GM19043 (cell line): Measurements from ENCODE around the gene SLC24A3.
"Not testable (repeated sequence)": the region's sequence is repeated elsewhere in the genome, so short reads cannot be mapped to it uniquely, and the experiment has no call there.

Source experiments
- ATAC-seq: cut with Tn5 transposase; IDR thresholded peaks from one replicate; pipeline ENCODE4 v1.9.1; 2021; ENCODE audit warnings: low read depth; ENCODE audit not compliant: unreplicated experiment

Gene SLC24A3

DNA sequence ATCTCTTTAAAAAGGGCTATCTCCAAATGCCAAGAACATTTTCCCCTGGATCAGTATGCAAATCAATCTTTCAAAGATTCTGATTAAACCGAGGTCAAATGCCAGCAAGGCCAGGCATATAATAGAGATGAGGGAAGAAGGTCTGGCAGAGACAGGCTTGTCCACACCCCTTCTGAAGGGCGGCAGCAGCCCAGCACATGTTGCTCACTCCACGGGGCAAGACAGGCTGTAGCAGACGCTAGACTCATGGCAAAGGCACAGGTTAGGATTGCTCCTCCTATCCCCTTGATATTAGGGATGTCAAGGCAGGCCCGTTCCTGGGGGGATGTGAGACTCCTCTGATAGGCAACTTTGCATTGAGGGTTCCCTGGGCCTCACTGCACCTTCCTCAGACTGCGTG, 440.9 kb downstream of the SLC24A3 start:
- ATAC-seq, result no peak

DNA sequence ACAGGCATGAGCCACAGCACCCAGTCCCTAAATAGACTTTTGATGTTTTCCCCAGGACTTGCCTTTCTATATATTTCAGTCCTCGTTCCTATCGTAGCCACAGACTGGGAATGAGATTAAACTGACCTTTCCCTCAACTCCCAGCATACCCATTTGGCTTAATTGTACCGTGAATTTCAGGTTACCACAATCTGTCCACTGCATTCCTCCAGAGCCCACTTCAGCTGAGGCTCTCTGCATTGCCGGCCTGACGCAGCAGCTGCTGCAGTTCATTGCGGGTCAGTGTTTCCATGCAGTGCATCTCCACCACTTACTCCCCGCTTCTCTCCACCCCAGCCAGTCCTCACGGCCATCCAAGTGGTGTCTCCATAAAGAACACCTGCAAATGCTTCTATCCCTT, 442.5 kb downstream of the SLC24A3 start:
- no peak for ATAC-seq

DNA sequence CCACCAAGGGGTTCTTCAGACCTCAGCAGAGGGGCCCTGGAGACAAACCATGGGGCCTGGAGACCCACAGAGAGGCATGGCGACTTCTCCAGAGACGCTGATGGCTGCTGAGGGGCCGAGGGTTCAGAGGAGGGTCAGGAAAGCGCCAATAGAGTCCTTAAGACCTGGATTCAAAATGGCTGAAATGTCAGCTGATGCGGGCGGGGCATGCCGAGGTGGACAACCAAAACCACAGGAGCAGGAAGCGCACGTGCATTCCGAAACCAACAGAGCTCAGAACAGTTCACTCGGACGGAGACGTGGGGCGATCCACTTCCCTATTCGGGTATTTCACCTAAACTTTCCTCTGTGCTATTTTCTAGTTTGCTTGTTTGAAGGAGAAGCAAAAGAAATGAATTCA, 445.7 kb downstream of the SLC24A3 start:
- ATAC-seq, result peak; percentile 56

DNA sequence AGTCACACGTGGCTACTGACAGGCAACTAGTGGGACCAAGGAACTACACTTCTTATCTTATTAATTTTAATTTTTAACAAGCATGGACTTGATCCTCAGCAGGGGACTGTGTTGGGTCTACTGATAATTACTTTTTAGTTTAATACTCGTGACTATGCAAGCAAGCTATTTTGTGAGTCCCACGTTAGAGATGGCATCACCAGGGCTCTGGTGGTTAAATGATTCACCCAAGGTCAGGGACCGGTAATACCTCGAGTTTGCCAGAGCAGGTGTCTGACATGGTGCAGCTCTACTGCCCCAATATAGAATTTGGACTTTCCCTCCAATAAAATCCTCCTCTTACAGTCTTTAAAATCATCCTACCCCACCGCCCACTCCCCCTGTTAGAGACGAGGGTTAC, 447.0 kb downstream of the SLC24A3 start:
- ATAC-seq, result peak; percentile 39

DNA sequence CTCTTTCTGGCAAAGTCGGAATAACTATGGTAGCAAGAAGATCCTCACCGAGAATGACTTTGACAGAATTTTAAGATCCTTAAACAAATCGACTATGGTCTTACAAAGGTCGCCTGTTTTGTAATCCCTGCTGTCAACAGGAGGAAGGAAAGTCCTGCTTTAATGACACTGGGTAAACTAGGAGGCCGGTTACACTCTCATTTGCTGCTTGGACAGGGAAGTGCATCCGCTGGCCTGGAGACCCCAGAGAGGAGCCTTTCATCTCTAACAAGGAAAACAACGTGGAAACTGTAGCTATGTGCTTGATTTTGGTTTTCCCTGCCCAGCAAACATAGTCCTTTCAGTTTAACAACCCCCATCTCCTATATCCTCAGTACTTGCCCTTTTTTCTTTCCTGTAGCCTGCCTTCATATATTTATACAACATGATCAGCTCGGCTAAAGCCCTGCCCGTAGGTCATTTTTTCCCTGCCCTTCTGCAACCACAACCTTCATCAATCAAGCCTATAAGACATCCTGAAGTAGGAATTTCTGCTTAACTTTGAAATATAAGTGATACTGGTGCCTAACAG, 448.5 kb downstream of the SLC24A3 start:
- ATAC-seq, result no peak

DNA sequence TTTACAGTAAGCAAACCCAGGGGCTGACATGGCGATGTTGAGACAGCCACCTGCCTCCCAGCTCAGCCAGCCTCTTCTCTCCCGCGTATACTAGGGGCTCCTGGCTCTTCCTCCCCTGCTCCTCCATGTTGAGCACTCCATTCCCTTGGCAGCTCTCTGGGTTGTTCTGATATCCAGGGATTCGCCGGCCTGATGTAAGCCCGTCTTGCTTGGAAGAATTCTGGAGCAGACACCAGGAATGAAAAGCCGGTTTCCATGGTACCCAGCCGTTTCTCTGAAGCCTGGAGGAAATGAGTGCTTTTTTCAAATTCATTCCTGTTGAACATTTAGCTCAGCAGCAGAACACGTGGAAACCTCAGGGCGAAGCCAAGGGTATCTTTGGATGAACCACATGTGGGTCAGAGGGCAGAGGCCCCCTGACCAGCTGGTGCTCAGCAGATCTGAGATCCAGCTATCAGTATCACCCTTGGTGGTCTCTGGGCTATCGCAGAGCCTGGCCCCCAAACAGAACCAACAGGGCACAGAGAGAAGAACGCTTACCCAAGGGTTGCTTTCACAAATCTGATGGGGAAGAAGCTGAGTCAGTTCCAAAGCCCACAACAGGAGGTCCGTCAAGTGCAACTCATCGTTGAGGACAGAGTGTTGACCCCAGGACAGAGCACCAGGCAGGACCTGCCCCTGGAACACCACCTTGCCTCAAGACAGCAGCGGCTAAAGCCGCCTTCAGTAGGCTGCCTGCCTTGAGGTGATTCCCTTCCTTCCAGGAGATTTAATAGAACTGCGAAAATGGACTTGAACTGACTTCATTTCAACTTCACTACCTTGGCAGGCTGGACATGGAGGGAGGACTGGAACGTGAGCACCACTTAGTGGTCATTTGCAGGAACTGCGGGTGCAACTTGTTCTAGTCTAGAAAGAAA, 449.5 kb downstream of the SLC24A3 start:
- ATAC-seq, result no peak

DNA sequence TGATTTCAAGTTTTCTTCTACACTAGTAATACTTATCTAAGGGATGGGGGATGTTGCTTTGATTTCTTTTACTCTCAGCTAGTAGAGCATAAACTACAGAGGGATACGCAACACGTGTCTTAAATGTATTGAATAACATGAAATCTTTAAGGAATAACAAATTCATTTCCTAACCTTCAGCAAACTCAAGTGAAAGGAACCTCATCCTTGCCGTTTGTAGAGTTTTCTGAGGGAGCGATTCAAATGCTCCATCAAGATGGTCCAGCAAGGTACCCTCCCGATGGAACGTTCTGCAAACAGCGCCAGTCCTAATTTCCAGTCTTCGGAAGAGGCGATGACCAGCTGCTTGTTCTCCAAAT, 450.2 kb downstream of the SLC24A3 start:
- ATAC-seq, result no peak

DNA sequence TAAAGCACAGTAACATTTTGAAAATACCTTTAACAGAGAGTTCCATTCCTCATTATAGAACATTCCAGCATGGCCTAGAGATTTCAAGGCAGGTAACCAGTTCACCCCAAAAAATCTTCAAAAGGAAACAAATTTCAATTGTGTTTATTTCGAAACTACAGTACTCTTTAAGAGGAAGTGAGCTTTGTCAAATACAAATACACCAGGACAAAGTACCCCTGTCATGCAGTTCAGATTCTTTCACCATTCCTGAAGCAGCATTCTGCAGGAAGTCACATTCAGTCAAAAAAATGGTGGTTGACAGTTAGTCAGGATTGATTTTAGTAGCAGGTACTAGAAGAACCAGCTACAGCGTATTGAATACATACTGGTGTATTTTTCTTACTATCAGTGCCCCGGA, 456.0 kb downstream of the SLC24A3 start:
- ATAC-seq, result no peak

DNA sequence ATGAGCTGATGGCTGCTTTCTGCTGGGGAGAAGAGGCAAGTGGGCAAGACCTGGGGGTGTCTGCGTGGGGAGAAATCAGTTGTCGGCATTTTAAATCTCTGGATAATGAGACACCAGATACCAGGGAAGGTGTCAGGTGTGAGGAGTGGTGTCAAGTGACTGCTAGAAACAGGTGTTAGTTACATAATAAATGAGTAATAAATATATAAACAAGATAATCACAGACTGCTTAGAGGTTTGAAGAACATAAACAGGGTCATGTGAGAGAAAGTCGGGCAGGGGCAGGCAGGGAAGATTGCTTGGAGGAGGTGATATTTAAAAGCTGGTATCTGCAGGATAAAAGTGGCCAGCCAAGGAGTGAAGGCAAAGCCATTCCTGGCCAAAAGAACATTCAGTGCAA, 458.4 kb downstream of the SLC24A3 start:
- no peak for ATAC-seq

DNA sequence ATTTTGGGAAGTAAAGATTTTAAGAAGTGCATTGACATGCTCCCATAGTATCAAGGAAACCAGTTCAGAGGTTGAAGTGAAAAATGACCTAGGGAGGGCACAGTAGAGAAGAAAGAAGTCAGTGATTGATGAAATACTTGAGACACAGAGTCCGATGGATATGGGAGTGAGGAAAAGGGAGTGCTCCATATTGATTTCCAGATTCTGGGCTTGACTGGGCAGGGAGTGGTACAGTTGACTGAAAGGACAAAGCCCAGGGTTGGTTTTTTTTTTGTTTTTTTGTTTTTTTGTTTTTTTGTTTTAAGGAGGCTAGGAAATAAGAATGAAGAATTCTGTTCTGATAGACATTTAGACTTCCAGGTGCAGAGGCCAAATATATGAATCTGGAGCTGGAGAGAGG, 458.9 kb downstream of the SLC24A3 start:
- ATAC-seq, result no peak

DNA sequence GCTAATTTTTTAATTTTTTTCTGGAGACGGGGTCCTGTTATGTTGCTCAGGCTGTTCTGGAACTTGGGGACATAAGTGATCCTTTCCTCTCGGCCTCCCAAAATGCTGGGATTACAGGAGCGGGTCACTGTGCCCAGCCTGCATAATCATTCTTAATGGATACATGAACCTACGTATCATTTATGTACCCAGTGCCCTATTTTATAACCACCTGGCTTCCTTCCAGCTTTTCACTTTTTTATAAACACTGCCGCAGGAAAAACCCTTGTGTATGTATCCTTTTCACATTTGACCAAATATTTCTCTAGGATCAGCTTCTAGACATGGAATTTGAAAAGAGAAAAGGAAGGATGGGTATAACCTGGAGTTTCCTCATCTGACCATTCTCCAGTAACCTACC, 460.1 kb downstream of the SLC24A3 start:
- ATAC-seq, result no peak

DNA sequence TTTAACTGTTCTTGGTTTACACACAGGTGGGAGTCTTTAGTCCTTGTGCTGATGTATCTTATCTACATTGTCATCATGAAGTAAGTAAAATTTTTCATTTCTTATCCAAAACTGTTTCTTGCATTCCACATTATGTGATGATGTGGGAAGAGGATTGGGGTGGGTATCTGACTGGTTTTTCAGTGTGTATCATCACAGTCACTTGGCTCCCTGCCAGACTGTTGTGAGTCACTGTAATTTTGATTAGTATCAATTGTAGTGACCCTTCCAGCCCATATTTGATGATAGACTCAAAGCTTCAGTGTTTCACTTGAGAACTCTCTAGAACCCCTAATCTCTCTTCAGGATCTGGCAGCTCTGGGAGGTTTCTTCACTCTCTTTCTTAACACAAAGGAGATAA, 461.1 kb downstream of the SLC24A3 start:
- ATAC-seq, result no peak

DNA sequence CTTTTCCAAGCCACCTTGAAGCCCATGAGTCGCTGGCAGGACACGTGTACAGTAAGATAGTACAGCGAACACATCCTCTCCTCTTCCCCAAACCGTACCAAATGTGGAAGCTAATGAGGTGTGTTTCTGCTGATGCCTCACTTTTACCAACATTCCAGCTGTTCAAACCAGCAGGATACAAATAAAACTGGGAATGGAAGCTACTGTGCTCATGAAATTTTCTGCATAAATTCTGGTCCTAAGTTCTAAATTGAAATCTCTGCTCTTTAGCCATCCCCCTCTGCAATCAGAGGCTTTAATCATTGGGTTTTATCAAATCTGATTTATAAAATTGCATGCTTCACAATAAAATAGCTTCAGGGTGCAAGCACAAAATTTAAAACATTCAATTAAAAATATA, 463.8 kb downstream of the SLC24A3 start:
- ATAC-seq, result no peak

DNA sequence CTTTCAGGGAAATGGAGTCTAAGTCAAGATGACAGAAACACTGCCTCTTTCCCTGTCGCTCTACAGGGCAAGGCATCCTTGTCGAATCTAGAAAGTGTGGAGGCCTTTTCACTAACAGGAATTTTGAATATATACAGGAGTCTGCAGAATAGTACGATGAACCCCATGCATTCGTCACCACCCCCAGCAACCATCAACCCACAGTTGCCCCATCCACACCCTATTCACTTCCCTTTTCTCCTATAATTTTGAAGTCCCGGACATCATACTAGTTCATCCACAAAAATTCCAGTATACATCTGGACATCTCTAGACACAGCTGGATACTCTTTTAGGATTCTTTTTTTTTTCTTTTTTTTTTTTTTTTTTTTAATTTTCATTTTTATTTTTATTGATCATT, 464.9 kb downstream of the SLC24A3 start:
- ATAC-seq, result no peak

DNA sequence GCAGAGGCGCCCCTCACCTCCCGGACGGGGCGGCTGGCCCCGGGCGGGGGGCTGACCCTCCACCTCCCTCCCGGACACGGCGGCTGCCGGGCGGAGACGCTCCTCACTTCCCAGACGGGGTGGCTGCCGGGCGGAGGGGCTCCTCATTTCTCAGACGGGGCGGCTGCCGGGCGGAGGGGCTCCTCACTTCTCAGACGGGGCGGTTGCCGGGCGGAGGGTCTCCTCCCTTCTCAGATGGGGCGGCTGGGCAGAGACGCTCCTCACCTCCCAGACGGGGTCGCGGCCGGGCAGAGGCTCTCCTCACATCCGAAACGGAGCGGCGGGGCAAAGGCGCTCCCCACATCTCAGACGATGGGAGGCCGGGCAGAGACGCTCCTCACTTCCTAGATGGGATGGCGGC, 466.1 kb downstream of the SLC24A3 start:
- ATAC-seq, result not testable (repeated sequence)

DNA sequence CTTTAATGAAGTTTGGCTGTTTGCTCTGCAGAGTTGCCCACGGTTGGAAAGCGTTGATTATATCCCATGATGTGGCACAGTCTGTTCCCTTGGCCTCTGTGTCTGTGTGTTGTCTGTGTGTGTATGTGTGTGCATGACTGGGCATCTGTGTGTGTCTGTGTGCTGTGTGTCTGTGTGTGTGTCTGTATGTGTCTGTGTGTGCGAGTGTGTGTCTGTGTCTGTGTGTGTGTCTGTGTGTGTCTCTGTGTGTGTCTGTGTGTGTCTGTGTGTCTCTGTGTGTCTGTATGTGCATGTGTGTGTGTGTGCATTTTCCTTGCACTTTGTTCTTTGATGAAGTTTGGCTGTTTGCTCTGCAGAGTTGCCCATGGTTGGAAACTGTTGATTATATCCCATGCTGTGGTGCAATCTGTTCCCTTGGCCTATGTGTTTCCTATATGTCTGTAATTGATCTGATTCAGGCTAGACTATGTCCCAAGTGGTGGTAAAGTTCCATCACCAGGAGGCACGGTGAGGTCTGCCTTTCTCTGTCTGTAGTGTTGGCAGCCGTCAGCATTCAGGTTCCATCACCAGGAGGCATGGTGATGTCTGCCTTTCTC, 467.6 kb downstream of the SLC24A3 start:
- ATAC-seq, result no peak

DNA sequence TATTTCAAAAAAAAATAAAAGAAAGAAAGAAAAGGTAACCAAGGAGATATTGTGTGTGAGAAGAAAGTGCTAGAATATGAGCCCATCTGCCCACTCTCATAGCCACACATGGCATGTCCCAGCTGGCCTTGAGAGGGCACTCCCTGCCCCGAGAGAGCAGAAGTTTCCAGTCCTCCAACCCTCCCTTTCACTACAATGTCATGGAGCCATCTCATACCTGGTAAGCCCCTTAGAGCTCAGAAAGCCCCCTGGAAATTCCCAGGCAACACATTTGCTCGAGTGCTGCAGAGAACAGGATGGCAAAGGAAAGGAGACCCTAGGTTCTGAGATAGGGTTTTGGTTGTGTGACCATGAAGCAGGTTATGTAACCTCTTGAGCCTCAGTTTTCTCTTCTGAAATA, 469.8 kb downstream of the SLC24A3 start:
- no peak for ATAC-seq

DNA sequence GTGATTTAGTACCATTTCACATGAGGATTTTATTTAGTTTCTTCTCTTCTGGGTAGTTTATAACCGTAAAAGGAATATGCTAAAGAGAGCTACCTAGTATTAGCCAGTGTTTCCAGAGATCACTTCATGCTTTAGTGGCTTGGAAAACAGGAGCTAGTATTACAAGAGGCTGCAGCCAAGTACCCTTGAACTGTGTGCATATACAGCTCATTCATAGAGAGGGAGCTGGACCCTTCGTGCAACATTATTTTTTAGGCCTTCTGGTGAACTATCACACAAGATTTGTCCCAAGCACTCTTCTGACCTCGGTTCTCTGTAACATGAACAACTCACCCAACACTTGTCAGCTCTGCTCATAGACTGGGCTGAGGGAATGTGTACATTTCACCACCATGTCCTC, 470.7 kb downstream of the SLC24A3 start:
- ATAC-seq, result no peak

DNA sequence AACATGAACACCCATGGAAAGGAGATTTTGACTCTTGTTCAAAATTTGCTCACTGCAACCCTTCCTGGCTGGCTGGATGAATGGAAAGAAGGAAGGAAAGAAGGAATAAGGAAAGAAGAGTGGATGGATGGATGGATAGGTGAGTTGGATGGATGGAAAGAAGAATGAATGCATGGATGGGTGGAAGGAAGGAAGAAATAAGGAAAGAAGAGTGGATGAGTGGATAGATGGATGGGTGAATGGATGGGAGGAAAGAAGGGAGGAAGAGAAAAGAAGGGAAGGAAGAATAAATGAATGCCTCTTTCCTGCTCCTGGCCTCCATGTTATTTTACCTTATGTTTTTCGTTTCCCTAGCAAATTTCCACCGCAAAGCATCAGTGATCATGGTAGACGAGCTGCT, 471.4 kb downstream of the SLC24A3 start:
- no peak for ATAC-seq

DNA sequence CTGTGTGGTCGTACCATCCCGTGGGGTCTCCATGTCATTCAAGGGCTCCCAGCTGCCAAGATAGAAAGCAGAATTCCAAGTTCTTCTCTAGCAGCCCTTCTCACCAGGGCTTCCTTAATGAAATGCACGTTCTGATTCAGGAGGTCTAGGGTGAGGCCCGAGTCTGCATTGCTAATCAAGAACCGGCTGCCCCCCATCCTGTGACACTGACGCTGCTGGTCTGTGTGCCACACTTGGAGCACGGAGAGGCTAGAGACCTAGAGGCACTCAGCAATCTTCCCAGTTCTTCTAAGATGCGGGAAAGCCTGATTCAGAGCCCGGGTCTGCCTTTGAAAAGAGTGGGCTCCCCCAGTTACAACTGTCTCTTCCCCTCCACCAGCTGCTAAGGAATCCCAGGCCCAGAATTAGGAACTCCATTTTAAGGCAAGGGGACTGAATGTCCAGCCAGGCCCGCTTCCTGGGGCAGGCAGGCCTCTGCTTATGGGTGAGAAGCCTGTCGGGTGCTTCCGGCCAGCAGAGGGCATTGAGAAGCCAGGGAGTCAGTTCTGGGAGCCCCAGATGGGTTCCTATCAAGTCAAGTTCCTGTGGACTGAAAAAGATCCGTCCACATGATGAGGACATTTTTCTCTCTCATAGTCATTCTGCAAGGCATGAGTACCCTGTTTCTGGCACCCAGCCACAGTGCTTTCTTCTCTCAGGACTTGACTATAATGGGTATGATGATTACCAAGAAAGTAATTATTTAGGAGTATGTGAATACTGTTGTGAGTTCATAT, 475.8 kb downstream of the SLC24A3 start:
- no peak for ATAC-seq

DNA sequence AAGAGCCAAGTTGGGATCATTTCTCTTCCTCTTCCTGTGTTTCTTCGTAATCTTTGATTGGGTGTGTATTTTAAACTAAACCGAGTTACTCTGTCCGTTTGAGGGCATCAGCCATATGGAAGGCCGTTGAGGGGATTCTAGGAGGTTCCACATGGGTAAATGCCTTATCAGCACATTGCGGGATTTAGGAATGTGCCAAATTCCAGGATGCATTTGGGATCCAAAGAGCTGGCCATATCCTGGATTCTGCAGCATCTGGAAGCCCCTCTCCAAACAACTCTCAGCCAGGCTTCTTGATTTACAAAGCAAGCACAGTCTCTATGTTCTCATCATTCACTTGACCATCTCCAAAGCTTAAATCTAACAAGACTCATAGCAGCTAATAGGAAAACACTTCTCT, 478.0 kb downstream of the SLC24A3 start:
- no peak for ATAC-seq
